ENCODE results near the gene ESYT1. TPM values are rescaled to one million over a fixed set of nuclear protein-coding genes. Genes with fewer than 3 reads are reported as not detected.
A peak's percentile ranks its signal among the peaks of the same experiment; 100 is the strongest.

ESYT1 gene
- total RNA-seq, 4 donors from 2014 or later, result 91.2 to 235 (median 210) TPM

DNA sequence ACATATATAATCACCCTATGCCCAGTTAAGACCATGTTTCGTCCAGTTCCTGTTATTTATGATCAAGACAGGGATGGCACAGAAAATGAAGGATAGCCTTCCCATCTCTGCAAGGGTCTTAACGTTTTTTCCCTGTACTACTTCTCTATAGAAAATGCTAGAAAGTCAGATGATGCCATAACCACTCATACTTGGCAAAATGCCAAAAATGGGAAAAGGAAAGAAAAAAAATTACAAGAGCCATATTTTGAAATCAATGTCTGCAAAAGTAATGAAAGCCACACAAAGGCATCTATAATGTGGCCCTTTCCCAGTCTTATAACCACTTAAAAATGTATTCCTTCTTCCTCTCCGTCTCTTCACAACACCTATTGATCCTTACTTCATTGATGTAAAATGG lies 22.5 kb downstream of the ESYT1 start:
- TF ChIP-seq, protein P1, sequence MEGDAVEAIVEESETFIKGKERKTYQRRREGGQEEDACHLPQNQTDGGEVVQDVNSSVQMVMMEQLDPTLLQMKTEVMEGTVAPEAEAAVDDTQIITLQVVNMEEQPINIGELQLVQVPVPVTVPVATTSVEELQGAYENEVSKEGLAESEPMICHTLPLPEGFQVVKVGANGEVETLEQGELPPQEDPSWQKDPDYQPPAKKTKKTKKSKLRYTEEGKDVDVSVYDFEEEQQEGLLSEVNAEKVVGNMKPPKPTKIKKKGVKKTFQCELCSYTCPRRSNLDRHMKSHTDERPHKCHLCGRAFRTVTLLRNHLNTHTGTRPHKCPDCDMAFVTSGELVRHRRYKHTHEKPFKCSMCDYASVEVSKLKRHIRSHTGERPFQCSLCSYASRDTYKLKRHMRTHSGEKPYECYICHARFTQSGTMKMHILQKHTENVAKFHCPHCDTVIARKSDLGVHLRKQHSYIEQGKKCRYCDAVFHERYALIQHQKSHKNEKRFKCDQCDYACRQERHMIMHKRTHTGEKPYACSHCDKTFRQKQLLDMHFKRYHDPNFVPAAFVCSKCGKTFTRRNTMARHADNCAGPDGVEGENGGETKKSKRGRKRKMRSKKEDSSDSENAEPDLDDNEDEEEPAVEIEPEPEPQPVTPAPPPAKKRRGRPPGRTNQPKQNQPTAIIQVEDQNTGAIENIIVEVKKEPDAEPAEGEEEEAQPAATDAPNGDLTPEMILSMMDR (IDR thresholded peaks at IDR 0.05), result no peak
- no peak for TF ChIP-seq POLR2A (IDR thresholded peaks at IDR 0.05)
- TF ChIP-seq EP300 (IDR thresholded peaks at IDR 0.05), result peak in 1 of 2 donors; percentile 28
- Histone ChIP-seq H3K4me3 (no peak overlapping the region), H3K27me3 (no peaks in the 10 kb centered on the region), H3K9me3 (no peaks in the 10 kb centered on the region), H3K4me1 (peaks cover 0 to 51% (median 14%) of the 10 kb centered on the region in 4 donors), H3K36me3 (peaks cover 0 to 5% (median 0%) of the 10 kb centered on the region in 3 donors), H3K27ac (peak overlapping the region in 1 of 4 donors; percentile 96)
- no peak for DNase-seq (ENCODE audit: low spot score in 2 of 2)
- WGBS, 2 donors, result 56 to 57% methylated on average over 3 of the region's 3 CpGs

DNA sequence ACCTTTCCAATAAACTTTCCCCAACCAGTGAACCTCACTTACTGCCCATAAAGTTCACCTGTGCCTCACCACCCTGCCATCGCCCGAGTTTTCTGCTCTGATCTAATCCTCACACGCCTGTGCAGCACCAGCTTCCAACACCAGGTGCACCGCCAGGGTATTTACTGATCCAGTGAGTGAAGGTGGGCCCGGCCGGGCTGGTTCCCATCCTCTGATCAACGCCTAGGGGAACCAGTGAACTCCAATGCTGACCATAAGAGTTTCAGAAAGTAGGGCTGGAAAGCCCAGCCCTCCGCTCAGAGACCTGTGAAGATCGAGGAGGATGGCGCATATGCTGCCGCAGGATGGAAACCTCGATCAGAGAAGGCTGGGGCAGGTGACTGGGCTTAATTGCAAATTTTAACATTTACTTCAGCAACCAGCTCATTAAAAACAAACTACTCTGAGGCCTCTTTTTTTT lies 23.6 kb downstream of the ESYT1 start:
- no peaks in the 10 kb centered on the region for H3K9me3 ChIP-seq
- peak in 1 of 2 donors; percentile 25 for DNase-seq (ENCODE audit: low spot score in 2 of 2)
- H3K27ac ChIP-seq, result peak overlapping the region; percentile 87 to 96 (median 92)
- TF ChIP-seq POLR2A (IDR thresholded peaks at IDR 0.05) (no peak), EP300 (IDR thresholded peaks at IDR 0.05) (no peak)
- TF ChIP-seq, protein P1 (IDR thresholded peaks at IDR 0.05), result peak in 4 of 5 experiments; percentile 10 to 64 (median 41)
- WGBS, 2 donors, result 6 to 9% methylated on average over 12 of the region's 12 CpGs
- peaks cover 0 to 5% (median 0%) of the 10 kb centered on the region in 3 donors for H3K36me3 ChIP-seq
- peaks cover 0 to 44% (median 12%) of the 10 kb centered on the region in 4 donors for H3K4me1 ChIP-seq
- peak overlapping the region; percentile 55 to 74 (median 71) for H3K4me3 ChIP-seq
- no peaks in the 10 kb centered on the region for H3K27me3 ChIP-seq

DNA sequence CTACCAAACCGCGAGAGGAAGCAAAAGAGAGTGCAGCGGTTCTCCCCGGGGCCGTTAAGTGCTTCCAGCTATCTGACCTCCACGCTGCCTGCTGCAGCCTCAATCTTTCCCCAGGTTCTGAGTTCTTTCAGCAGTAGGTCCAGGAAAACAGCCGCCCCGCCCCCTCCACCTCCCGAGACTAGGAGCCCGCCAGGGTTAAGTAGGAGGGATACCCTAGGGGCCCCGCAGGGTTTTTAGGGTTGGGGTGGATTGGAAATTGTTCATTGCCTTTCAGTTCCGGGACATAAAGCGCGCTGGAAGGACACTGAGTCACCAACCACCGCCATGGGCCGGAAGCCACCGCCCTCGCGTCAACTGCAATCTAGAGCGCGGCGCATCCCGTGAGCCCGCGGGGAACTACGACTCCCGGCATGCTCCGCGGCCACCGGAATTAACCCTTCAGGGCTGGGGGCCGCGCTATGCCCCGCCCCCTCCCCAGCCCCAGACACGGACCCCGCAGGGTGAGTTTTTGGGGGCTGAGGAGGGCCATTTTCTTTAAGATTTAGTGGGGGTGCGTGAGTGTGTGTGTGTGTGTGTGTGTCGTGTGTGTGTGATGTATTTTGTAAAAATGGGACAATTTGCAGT lies 24.2 kb downstream of the ESYT1 start, which contains the start of gene MYL6B:
TSS of gene MYL6B (plus strand) at position 456 of the 624 bp plus-strand sequence. CDS start 1,332 bp downstream, outside the sequence.
- DNase-seq (ENCODE audit: low spot score in 2 of 2), result peak; percentile 89
- H3K27ac ChIP-seq, result peak within 1 kb of the TSS; percentile 87 to 96 (median 92)
- TF ChIP-seq POLR2A (IDR thresholded peaks at IDR 0.05) (peak; percentile 43 to 62), EP300 (IDR thresholded peaks at IDR 0.05) (peak; percentile 93 to 95)
- TF ChIP-seq, protein P1 (IDR thresholded peaks at IDR 0.05), result peak in 1 of 5 experiments; percentile 15
- no peaks in the 10 kb centered on the region for H3K9me3 ChIP-seq
- H3K36me3 ChIP-seq, result peaks cover 0 to 5% (median 0%) of the 10 kb centered on the region in 3 donors
- 0% methylated on average over 34 to 37 of the region's 37 CpGs for WGBS, 2 donors
- peaks cover 0 to 44% (median 12%) of the 10 kb centered on the region in 4 donors for H3K4me1 ChIP-seq
- peak within 1 kb of the TSS; percentile 55 to 74 (median 71) for H3K4me3 ChIP-seq
- no peaks in the 10 kb centered on the region for H3K27me3 ChIP-seq

DNA sequence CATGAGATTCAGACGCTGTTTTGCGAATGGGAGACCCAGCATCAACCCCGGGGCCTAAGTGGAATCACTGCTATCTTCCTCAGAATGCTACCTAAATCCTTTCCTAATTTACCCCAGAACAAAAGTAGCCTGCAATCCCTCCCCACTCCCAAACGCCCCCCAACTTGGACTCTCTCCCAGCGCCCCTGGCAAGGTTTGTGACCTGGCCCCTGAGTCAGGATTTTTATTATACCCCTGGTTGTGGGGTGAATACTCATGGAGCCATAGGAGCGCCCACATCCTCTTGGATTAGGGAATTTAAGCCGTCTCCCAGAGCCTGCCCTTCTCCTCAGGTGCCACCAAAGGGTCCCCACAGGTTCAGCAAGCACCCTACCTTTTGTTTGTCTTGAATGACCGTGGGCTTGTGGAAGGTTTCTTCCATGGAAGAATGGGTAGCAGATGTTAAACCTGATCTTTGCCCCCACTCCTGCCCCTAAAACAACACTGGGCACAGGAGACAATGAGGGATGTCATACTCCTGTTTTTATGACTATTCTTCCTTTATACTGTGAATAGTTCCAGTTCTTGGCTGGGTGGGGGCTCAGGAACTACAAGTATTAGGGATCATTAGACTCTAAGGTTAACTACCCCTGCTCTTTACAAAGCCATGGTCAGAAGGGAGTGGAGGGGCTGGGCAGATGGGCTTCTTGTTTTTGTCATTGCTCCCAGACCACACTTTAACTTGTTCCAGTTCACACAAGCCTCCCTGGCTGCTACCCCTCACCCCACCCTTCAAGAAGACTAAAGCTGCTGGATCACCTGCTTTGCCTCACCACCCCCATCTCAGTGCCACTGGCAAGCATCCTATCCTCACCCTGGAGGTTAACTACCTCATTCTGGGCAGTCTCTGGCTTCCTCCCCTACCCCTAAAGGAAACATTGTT lies 24.9 kb downstream of the ESYT1 start:
- peak overlapping the region; percentile 87 to 96 (median 92) for H3K27ac ChIP-seq
- TF ChIP-seq, protein P1 (IDR thresholded peaks at IDR 0.05), result no peak
- TF ChIP-seq POLR2A (IDR thresholded peaks at IDR 0.05), result no peak
- no peak for TF ChIP-seq EP300 (IDR thresholded peaks at IDR 0.05)
- H3K36me3 ChIP-seq, result peaks cover 0 to 5% (median 0%) of the 10 kb centered on the region in 3 donors
- H3K4me1 ChIP-seq, result peaks cover 0 to 46% (median 14%) of the 10 kb centered on the region in 4 donors
- 2 to 5% methylated on average over 8 of the region's 8 CpGs for WGBS, 2 donors
- DNase-seq (ENCODE audit: low spot score in 2 of 2), result no peak
- no peaks in the 10 kb centered on the region for H3K9me3 ChIP-seq
- H3K27me3 ChIP-seq, result no peaks in the 10 kb centered on the region
- peak overlapping the region; percentile 55 to 74 (median 71) for H3K4me3 ChIP-seq
